ENCODE measurements around the gene NBPF12.
"Not testable (repeated sequence)": the region's sequence is repeated elsewhere in the genome, so short reads cannot be mapped to it uniquely, and the experiment has no call there.

NBPF12 gene, protein sequence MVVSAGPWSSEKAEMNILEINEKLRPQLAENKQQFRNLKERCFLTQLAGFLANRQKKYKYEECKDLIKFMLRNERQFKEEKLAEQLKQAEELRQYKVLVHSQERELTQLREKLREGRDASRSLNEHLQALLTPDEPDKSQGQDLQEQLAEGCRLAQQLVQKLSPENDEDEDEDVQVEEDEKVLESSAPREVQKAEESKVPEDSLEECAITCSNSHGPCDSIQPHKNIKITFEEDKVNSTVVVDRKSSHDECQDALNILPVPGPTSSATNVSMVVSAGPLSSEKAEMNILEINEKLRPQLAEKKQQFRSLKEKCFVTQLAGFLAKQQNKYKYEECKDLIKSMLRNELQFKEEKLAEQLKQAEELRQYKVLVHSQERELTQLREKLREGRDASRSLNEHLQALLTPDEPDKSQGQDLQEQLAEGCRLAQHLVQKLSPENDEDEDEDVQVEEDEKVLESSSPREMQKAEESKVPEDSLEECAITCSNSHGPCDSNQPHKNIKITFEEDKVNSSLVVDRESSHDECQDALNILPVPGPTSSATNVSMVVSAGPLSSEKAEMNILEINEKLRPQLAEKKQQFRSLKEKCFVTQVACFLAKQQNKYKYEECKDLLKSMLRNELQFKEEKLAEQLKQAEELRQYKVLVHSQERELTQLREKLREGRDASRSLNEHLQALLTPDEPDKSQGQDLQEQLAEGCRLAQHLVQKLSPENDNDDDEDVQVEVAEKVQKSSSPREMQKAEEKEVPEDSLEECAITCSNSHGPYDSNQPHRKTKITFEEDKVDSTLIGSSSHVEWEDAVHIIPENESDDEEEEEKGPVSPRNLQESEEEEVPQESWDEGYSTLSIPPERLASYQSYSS (N-terminal part only)

DNA sequence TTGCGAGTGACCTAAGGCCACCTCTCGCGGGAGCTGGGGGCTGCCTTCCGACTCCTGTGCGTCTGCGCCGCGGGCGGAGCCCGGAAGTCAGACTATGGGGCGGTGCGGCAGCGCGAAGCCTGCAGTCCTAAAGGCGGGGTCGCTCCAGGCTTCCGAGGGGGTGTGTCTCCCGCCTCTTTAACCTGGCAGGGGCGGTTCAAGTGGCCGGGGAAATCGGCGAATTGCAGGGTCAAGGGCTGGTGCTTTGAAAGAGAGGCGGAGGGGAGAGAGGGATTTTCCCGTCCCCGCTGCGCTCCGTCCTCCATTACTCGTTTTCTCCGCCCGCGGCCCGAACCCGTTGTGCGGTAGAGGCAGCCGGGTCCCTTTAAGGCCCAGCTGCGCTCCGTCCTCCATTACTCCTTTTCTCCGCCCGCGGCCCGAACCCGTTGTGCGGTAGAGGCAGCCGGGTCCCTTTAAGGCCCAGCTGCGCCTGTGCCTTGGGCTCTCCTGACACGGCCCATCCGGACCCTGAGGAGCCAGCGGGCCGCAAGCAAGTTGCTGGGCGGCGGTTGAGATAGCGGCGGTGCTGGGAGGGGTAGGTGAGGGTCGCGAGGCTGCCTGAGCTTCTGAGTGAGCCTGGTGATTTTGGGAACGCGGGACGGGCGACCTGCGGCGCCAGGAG, at the start of gene NBPF12:
NBPF12 (plus strand) TSS at position 83 of the 661 bp plus-strand sequence. CDS start 21,820 bp downstream, outside the sequence.
- H3K27ac ChIP-seq (ENCODE audit: extremely low read depth, low read depth, low read length), result peak within 1 kb of the TSS; percentile 78
- POLR2A ChIA-PET; H3K4me1 ChIP-seq (ENCODE audit: control insufficient read depth, insufficient read depth, low read length); H3K36me3 ChIP-seq (ENCODE audit: control insufficient read depth in 2 of 2, insufficient read depth in 1 of 2, low read length in 2 of 2); H3K9me3 ChIP-seq (ENCODE audit: control insufficient read depth, insufficient read depth, low read depth, low read length); CTCF ChIA-PET: not testable (repeated sequence)
- peak within 1 kb of the TSS; percentile 74 for H3K4me3 ChIP-seq (ENCODE audit: low read depth, low read length)
- TF ChIP-seq, protein P1, sequence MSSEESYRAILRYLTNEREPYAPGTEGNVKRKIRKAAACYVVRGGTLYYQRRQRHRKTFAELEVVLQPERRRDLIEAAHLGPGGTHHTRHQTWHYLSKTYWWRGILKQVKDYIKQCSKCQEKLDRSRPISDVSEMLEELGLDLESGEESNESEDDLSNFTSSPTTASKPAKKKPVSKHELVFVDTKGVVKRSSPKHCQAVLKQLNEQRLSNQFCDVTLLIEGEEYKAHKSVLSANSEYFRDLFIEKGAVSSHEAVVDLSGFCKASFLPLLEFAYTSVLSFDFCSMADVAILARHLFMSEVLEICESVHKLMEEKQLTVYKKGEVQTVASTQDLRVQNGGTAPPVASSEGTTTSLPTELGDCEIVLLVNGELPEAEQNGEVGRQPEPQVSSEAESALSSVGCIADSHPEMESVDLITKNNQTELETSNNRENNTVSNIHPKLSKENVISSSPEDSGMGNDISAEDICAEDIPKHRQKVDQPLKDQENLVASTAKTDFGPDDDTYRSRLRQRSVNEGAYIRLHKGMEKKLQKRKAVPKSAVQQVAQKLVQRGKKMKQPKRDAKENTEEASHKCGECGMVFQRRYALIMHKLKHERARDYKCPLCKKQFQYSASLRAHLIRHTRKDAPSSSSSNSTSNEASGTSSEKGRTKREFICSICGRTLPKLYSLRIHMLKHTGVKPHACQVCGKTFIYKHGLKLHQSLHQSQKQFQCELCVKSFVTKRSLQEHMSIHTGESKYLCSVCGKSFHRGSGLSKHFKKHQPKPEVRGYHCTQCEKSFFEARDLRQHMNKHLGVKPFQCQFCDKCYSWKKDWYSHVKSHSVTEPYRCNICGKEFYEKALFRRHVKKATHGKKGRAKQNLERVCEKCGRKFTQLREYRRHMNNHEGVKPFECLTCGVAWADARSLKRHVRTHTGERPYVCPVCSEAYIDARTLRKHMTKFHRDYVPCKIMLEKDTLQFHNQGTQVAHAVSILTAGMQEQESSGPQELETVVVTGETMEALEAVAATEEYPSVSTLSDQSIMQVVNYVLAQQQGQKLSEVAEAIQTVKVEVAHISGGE (tag by site-specific recombination; conservative IDR thresholded peaks at IDR 0.05; ENCODE audit: low read depth), result peak; percentile 57
- TF ChIP-seq, protein P2, sequence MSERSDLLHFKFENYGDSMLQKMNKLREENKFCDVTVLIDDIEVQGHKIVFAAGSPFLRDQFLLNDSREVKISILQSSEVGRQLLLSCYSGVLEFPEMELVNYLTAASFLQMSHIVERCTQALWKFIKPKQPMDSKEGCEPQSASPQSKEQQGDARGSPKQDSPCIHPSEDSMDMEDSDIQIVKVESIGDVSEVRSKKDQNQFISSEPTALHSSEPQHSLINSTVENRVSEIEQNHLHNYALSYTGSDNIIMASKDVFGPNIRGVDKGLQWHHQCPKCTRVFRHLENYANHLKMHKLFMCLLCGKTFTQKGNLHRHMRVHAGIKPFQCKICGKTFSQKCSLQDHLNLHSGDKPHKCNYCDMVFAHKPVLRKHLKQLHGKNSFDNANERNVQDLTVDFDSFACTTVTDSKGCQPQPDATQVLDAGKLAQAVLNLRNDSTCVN (tag by site-specific recombination; optimal IDR thresholded peaks at IDR 0.05), result peak; percentile 61
- peak; percentile 80 for TF ChIP-seq ZNF335 (tag by site-specific recombination; conservative IDR thresholded peaks at IDR 0.05)
- peak; percentile 45 for TF ChIP-seq SP2 (tag by site-specific recombination; IDR thresholded peaks at IDR 0.05)
- TF ChIP-seq ZBTB20 (tag by site-specific recombination; IDR thresholded peaks at IDR 0.05), result peak; percentile 51; the same call in 1 of the 2 replicates
- TF ChIP-seq KLF7 (tag by site-specific recombination; IDR thresholded peaks at IDR 0.05; ENCODE audit: borderline replicate concordance), result peak; percentile 45; the same call in 1 of the 2 replicates
- peak; percentile 43 for TF ChIP-seq SP3 (tag by site-specific recombination; IDR thresholded peaks at IDR 0.05)
- TF ChIP-seq YY1 (tag by site-specific recombination; IDR thresholded peaks at IDR 0.05), result peak; percentile 92
- peak; percentile 63 for TF ChIP-seq SP7 (tag by site-specific recombination; IDR thresholded peaks at IDR 0.05)
- peak; percentile 78 for TF ChIP-seq ZNF660 (tag by site-specific recombination; IDR thresholded peaks at IDR 0.05)
- TF ChIP-seq, protein P3, sequence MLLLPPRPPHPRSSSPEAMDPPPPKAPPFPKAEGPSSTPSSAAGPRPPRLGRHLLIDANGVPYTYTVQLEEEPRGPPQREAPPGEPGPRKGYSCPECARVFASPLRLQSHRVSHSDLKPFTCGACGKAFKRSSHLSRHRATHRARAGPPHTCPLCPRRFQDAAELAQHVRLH (tag by site-specific recombination; IDR thresholded peaks at IDR 0.05), result 0 out of 2 replicates have a peak, but pooled peaks have one; percentile 41
- TF ChIP-seq ZBTB17 (tag by site-specific recombination; IDR thresholded peaks at IDR 0.05), result peak; percentile 64
- TF ChIP-seq KLF8 (tag by site-specific recombination; IDR thresholded peaks at IDR 0.05), result peak; percentile 41; the same call in 1 of the 2 replicates
- TF ChIP-seq KLF9 (tag by site-specific recombination; IDR thresholded peaks at IDR 0.05; ENCODE audit: low read depth), result peak; percentile 85
- 0 out of 2 replicates have a peak, but pooled peaks have one; percentile 51 for TF ChIP-seq ZFP69B (tag by site-specific recombination; IDR thresholded peaks at IDR 0.05)
- TF ChIP-seq ZNF600 (tag by site-specific recombination; IDR thresholded peaks at IDR 0.05), result 0 out of 2 replicates have a peak, but pooled peaks have one; percentile 49
- TF ChIP-seq ZEB2 (tag by site-specific recombination; IDR thresholded peaks at IDR 0.05), result peak; percentile 49; the same call in 1 of the 2 replicates
- TF ChIP-seq YY2 (tag by site-specific recombination; IDR thresholded peaks at IDR 0.05), result peak; percentile 72; the same call in 1 of the 2 replicates
- peak; percentile 70 for TF ChIP-seq ZBTB48 (tag by site-specific recombination; IDR thresholded peaks at IDR 0.05)
- 0 out of 2 replicates have a peak, but pooled peaks have one; percentile 22 for TF ChIP-seq ZNF76 (tag by site-specific recombination; IDR thresholded peaks at IDR 0.05; ENCODE audit: borderline replicate concordance, low read depth)
- TF ChIP-seq, protein P4, sequence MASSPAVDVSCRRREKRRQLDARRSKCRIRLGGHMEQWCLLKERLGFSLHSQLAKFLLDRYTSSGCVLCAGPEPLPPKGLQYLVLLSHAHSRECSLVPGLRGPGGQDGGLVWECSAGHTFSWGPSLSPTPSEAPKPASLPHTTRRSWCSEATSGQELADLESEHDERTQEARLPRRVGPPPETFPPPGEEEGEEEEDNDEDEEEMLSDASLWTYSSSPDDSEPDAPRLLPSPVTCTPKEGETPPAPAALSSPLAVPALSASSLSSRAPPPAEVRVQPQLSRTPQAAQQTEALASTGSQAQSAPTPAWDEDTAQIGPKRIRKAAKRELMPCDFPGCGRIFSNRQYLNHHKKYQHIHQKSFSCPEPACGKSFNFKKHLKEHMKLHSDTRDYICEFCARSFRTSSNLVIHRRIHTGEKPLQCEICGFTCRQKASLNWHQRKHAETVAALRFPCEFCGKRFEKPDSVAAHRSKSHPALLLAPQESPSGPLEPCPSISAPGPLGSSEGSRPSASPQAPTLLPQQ (tag by site-specific recombination; IDR thresholded peaks at IDR 0.05), result peak; percentile 81
- peak; percentile 84; the same call in 1 of the 2 replicates for TF ChIP-seq KLF16 (tag by site-specific recombination; IDR thresholded peaks at IDR 0.05)
- peak; percentile 49; the same call in 1 of the 2 replicates for TF ChIP-seq ZNF501 (tag by site-specific recombination; IDR thresholded peaks at IDR 0.05)
- TF ChIP-seq, protein P5, sequence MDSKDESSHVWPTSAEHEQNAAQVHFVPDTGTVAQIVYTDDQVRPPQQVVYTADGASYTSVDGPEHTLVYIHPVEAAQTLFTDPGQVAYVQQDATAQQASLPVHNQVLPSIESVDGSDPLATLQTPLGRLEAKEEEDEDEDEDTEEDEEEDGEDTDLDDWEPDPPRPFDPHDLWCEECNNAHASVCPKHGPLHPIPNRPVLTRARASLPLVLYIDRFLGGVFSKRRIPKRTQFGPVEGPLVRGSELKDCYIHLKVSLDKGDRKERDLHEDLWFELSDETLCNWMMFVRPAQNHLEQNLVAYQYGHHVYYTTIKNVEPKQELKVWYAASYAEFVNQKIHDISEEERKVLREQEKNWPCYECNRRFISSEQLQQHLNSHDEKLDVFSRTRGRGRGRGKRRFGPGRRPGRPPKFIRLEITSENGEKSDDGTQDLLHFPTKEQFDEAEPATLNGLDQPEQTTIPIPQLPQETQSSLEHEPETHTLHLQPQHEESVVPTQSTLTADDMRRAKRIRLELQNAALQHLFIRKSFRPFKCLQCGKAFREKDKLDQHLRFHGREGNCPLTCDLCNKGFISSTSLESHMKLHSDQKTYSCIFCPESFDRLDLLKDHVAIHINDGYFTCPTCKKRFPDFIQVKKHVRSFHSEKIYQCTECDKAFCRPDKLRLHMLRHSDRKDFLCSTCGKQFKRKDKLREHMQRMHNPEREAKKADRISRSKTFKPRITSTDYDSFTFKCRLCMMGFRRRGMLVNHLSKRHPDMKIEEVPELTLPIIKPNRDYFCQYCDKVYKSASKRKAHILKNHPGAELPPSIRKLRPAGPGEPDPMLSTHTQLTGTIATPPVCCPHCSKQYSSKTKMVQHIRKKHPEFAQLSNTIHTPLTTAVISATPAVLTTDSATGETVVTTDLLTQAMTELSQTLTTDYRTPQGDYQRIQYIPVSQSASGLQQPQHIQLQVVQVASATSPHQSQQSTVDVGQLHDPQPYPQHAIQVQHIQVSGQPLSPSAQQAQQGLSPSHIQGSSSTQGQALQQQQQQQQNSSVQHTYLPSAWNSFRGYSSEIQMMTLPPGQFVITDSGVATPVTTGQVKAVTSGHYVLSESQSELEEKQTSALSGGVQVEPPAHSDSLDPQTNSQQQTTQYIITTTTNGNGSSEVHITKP (tag by site-specific recombination; IDR thresholded peaks at IDR 0.05), result peak; percentile 91
- TF ChIP-seq ZNF366 (tag by site-specific recombination; conservative IDR thresholded peaks at IDR 0.05), result peak; percentile 89

Measured in HEK293 (cell line).